Left lung (tissue), 10 donors: ENCODE results near the gene TSEN34. TPM values are rescaled to one million over a fixed set of nuclear protein-coding genes. Genes with fewer than 3 reads are reported as not detected.

Experiments used
- ATAC-seq: fragments of 200-7000 bp; cut with Tn5 transposase; one replicate; pipeline ENCODE4 v1.9.1; 2020; ENCODE audit warnings: moderate library complexity
- DNase-seq, 4 donors: peaks; one replicate each; pipeline ENCODE4 v3.0.0-alpha.2; 2013 to 2020
- H3K27ac ChIP-seq, 2 donors: fragments of 200-600 bp; sonication (generic) in 1 of 2; one replicate each; pipeline versions ENCODE4 v1.5.0 to v1.8.0; 2020 to 2021
- H3K27me3 ChIP-seq, 2 donors: fragments of 200-600 bp; sonication (generic) in 1 of 2; one replicate each; pipeline versions ENCODE4 v1.5.0 to v1.8.0; 2020 to 2021
- H3K36me3 ChIP-seq, 2 donors: fragments of 200-600 bp; sonication (generic) in 1 of 2; one replicate each; pipeline versions ENCODE4 v1.5.0 to v1.8.0; 2020 to 2021
- H3K4me1 ChIP-seq, 2 donors: fragments of 200-600 bp; one replicate each; pipeline ENCODE4 v1.8.0; 2021
- H3K4me3 ChIP-seq, 2 donors: fragments of 200-600 bp; sonication (generic) in 1 of 2; one replicate each; pipeline versions ENCODE4 v1.5.0 to v1.8.0; 2020 to 2021; ENCODE audit warnings: mild to moderate bottlenecking in 1 of 2
- H3K9me3 ChIP-seq, 2 donors: fragments of 200-600 bp; sonication (generic) in 1 of 2; one replicate each; pipeline versions ENCODE4 v1.5.0 to v1.8.0; 2020 to 2021
- CTCF ChIP-seq, 2 donors: fragments of 200-600 bp; sonication (generic) in 1 of 2; IDR thresholded peaks; one replicate each; pipeline versions ENCODE4 v1.5.0 to v1.8.0; 2021; ENCODE audit warnings: antibody characterized with exemption in 2 of 2
- intact Hi-C, 2 donors: fragments of 100-400 bp; cut with DNase I; formaldehyde crosslinking; loops; one replicate each; pipeline versions ENCODE4 v1.11.2 to v1.14.2; 2022
- polyA plus RNA-seq, 6 donors: library from polyadenylated mRNA; unstranded; fragments of 120-200 nt; gene quantifications; one replicate each; pipeline ENCODE4 v1.2.1, GENCODE V29; 2013; ENCODE audit not compliant: insufficient read length in 6 of 6
- total RNA-seq, 2 donors: library from RNA; stranded (reverse); fragmentation: NEBNext Ultra II Directional; extraction: Animal tissue kit (Norgen Biotek cat#: 25700); gene quantifications; one replicate each; pipeline ENCODE4 v1.2.1, GENCODE V29; 2021
- donor health status: DM: no; HTN: yes; CAD: no.
- donor health status: DM: no; HTN: no; CAD: no.

The TSEN34 gene
- total and polyA plus RNA-seq, 8 donors: 32.2 to 60.6 (median 42.0) TPM

GRCh38 chr19:54188215-54188871 lies 2.8 kb upstream of the TSEN34 start:
- intact Hi-C loops: no loop called here
- no peaks in the 10 kb centered on the region for H3K9me3 ChIP-seq
- H3K27ac ChIP-seq: peak overlapping the region; percentile 99
- peaks cover 11 to 38% of the 10 kb centered on the region in 2 donors for H3K4me1 ChIP-seq
- H3K27me3 ChIP-seq: no peaks in the 10 kb centered on the region
- DNase-seq (peak in 1 of 4 donors; percentile 63), ATAC-seq (no peak)
- H3K36me3 ChIP-seq: peaks cover 0 to 36% of the 10 kb centered on the region in 2 donors
- TF ChIP-seq CTCF (IDR thresholded peaks at IDR 0.05): no peak
- peak overlapping the region; percentile 52 to 95 for H3K4me3 ChIP-seq

DNA sequence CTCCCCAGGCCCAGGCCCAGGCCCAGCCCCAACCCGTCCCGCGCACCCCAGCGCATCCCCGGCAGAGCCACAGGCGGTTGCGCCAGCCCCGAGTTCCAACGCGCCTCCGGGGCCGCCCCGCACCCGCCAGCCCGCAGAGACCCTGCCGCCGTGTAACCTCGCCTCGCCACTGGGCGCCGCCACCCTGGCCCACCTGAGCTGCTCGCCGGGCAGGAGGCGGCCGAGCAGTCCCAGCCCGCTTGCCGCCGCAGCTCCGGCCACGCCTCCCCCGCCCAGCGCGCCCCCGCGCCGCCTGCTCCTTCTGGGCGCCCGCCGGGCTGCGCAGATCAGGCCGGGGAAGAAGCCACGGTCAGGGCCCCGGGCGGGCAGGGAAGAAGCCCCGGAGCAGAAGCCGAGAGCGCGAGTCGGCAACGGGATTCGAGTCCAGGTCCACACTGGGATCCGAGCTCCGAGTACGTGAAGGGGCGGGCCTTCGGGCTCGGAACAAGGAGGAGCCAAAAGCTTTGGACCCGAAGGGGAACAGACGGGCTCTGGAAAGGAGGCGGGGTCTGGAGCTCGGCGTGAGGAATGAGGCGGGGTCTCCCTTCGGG lies 1.9 kb upstream of the TSEN34 start, which contains the start of gene MBOAT7:
MBOAT7 (minus strand) TSS at position 436 of the 590 bp plus-strand sequence. CDS start 1,072 bp downstream, outside the sequence.
- Histone ChIP-seq H3K36me3 (peaks cover 0 to 38% of the 10 kb centered on the region in 2 donors), H3K4me1 (peaks cover 11 to 38% of the 10 kb centered on the region in 2 donors), H3K27ac (peak within 1 kb of the TSS; percentile 99), H3K27me3 (no peaks in the 10 kb centered on the region), H3K4me3 (peak within 1 kb of the TSS; percentile 68 to 95), H3K9me3 (no peaks in the 10 kb centered on the region)
- intact Hi-C loops: no loop called here
- ATAC-seq (peak; percentile 3), DNase-seq (no peak)
- TF ChIP-seq CTCF (IDR thresholded peaks at IDR 0.05): no peak

GRCh38 chr19:54189735-54190502 lies 1.2 kb upstream of the TSEN34 start:
- Histone ChIP-seq H3K4me3 (peak overlapping the region; percentile 68 to 95), H3K27ac (peak overlapping the region; percentile 99), H3K27me3 (no peaks in the 10 kb centered on the region), H3K9me3 (no peaks in the 10 kb centered on the region), H3K36me3 (peaks cover 0 to 45% of the 10 kb centered on the region in 2 donors), H3K4me1 (peaks cover 11 to 38% of the 10 kb centered on the region in 2 donors)
- ATAC-seq (peak; percentile 75), DNase-seq (peak; percentile 99 to 100 (median 100))
- TF ChIP-seq CTCF (IDR thresholded peaks at IDR 0.05): no peak
- intact Hi-C loops: no loop called here

- peaks cover 0 to 46% of the 10 kb centered on the region in 2 donors for H3K36me3 ChIP-seq
- ATAC-seq: peak; percentile 76
- no peaks in the 10 kb centered on the region for H3K9me3 ChIP-seq
- peak overlapping the region; percentile 99 for H3K27ac ChIP-seq
- DNase-seq: peak; percentile 99 to 100 (median 100)
- H3K27me3 ChIP-seq: no peaks in the 10 kb centered on the region
- TF ChIP-seq CTCF (IDR thresholded peaks at IDR 0.05): no peak
- intact Hi-C loops: no loop called here
- peaks cover 11 to 38% of the 10 kb centered on the region in 2 donors for H3K4me1 ChIP-seq
- peak overlapping the region; percentile 68 to 95 for H3K4me3 ChIP-seq
Observed at GRCh38 chr19:54190503-54191010, 551 bp upstream of the TSEN34 start.
